ENCODE data around the gene AGPAT3.

AGPAT3 gene

GRCh38 chr21:43993420-43993934, 128.5 kb downstream of the AGPAT3 start:
- no peak for DNase-seq (ENCODE audit: low spot score)
- TF ChIP-seq CTCF (IDR thresholded peaks at IDR 0.05; ENCODE audit: extremely low read depth, missing control alignments), result no peak

DNA sequence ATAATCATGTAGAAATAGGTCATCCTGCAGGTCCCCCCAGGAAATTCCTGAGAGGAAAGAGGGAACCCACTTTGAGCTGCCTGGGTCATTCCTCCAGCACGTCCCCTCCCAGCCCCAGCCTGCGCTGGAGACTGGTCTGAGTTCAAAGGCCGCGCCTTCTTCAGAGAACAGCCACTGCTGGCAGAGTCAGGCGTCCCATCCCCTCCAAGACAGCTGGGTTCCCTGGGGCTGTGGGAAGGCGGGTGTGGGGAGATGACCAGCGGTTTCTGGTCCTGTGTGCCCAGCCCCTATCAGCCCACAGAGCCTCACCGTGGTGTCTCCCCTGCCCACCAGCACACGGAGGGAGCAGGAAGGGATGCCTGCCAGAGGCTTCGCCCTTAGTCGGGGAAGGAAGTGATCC, 129.1 kb downstream of the AGPAT3 start:
- no peak for TF ChIP-seq CTCF (IDR thresholded peaks at IDR 0.05; ENCODE audit: extremely low read depth, missing control alignments)
- DNase-seq (ENCODE audit: low spot score), result no peak

DNA sequence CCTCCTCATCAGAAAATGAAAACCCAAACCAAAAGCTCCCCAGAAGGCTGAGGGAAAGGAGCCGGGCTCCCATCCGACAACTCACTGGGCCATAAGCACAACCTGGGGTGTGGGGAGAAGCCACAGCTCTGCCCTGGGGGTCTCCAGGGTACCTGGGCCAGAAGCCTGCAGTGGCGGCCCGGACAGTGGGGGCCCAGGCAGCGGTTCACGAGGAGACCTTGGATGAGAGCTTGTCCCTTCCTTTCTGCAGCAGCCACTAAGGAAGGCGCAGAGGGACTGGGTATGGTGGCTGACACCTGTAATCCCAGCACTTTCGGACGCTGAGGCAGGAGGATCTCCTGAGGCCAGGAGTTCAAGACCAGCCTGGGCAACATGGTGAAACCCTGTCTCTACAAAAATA, 129.6 kb downstream of the AGPAT3 start:
- no peak for DNase-seq (ENCODE audit: low spot score)
- TF ChIP-seq CTCF (IDR thresholded peaks at IDR 0.05; ENCODE audit: extremely low read depth, missing control alignments), result no peak

DNA sequence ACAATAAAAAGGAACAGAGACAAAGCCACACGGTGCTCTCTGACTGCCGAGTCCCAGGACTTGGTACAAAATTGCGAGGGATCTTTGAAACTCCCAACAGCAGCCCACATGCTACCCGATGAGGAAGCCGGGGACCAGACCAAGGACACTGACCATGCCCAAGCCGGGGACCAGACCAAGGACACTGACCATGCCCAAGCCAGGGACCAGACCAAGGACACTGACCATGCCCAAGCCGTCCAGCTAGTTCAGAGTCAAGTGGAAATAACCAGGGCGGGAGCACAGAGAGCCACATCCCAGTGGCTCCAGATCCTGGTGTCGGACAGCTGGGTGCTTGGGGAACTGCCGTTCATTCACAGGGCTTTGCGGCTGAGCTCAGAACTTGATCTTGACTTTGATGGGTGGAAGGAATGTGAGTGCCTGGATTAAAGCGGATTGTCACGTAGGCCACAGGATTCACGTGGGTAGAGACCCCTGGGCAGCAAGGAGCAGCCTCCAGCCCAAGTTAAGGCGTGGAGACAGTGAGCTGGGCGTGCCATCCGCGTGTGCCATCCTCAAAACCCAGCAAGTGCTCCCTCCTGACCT, 130.6 kb downstream of the AGPAT3 start:
- TF ChIP-seq CTCF (IDR thresholded peaks at IDR 0.05; ENCODE audit: extremely low read depth, missing control alignments), result no peak

GRCh38 chr21:43997766-43998742, 133.0 kb downstream of the AGPAT3 start:
- no peak for DNase-seq (ENCODE audit: low spot score)
- no peak for TF ChIP-seq CTCF (IDR thresholded peaks at IDR 0.05; ENCODE audit: extremely low read depth, missing control alignments)

More for the DNA sequence above, 130.6 kb downstream of the AGPAT3 start:
- no peak for DNase-seq (ENCODE audit: low spot score)

DNA sequence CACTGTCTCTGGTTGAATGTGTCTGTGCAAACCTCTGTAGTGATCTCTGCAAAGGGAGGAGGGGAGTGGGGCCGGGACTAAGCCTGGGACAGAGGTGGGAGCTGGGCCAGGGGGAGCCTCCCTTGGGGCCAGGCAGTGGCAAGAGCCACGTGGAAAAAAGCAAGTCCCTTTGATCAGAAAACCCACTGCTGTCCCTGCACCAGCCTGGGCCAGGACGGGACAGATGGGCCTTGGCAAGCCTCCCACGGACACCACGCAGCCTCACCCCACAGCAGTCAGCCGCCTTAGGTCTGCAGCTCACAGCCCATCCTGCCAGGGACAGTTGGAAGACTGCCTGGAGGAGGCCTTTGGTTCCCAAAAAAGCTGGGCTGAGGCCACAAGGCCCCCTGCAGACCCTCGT, 135.3 kb downstream of the AGPAT3 start:
- no peak for TF ChIP-seq CTCF (IDR thresholded peaks at IDR 0.05; ENCODE audit: extremely low read depth, missing control alignments)
- DNase-seq (ENCODE audit: low spot score), result no peak

GRCh38 chr21:44002511-44002910, 137.5 kb downstream of the AGPAT3 start:
- no peak for DNase-seq (ENCODE audit: low spot score)
- no peak for TF ChIP-seq CTCF (IDR thresholded peaks at IDR 0.05; ENCODE audit: extremely low read depth, missing control alignments)

Measured in GM20000 (cell line).